GM20000 (cell line): ENCODE results near the gene WDR27.
A peak's percentile ranks its signal among the peaks of the same experiment; 100 is the strongest.

Source experiments
- DNase-seq: peaks from one replicate; pipeline ENCODE4 v3.0.0; 2012; ENCODE audit warnings: low spot score
- TF ChIP-seq, protein P1 (sequence below): IDR thresholded peaks from 2 replicates; pipeline ENCODE4 v1.5.1; 2012; ENCODE audit warnings: mild to moderate bottlenecking, control low read depth; ENCODE audit errors: extremely low read depth, missing control alignments

The WDR27 gene

DNA sequence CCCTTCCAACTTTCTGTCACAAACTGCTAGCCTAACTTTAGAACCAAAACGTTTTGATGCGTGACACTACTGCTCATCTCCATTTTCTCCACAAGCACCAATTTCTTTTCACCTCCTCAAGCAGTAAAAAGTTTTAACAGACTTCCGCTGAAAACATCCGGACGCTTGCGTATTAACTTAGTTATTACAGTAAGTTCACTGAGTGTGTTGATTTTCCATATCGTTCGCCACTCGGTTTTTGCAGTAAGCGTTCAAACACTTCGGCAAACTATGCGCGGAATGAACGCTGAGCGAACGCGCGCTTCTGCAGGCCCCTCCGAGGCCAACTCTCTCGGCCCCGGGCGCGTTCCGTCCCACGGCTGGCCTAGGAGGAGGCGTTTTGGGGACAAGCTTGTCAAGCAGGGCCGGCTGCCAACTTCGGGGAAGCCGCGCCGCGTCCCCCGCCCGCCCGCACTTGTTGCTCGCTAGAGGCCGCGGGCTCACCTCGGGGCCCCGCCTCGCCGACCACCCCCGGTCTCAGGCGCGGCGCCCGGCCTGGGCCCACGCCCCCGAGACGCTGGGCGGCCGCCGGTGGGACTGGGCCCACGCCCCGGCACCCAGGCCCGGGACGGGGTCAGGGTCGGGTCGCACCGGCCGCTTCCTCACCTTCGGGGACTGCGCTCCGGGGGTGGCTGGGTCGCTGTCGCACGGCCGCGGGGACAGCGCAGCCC, 21.5 kb upstream of the WDR27 start:
- peak; percentile 78 for DNase-seq
- TF ChIP-seq, protein P1, sequence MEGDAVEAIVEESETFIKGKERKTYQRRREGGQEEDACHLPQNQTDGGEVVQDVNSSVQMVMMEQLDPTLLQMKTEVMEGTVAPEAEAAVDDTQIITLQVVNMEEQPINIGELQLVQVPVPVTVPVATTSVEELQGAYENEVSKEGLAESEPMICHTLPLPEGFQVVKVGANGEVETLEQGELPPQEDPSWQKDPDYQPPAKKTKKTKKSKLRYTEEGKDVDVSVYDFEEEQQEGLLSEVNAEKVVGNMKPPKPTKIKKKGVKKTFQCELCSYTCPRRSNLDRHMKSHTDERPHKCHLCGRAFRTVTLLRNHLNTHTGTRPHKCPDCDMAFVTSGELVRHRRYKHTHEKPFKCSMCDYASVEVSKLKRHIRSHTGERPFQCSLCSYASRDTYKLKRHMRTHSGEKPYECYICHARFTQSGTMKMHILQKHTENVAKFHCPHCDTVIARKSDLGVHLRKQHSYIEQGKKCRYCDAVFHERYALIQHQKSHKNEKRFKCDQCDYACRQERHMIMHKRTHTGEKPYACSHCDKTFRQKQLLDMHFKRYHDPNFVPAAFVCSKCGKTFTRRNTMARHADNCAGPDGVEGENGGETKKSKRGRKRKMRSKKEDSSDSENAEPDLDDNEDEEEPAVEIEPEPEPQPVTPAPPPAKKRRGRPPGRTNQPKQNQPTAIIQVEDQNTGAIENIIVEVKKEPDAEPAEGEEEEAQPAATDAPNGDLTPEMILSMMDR, result no peak

- TF ChIP-seq, protein P1, result no peak
- peak; percentile 36 for DNase-seq
Observed at GRCh38 chr6:169722362-169723199, 20.8 kb upstream of the WDR27 start.

GRCh38 chr6:169720207-169720855, 18.5 kb upstream of the WDR27 start:
- no peak for DNase-seq
- TF ChIP-seq, protein P1, result no peak

- TF ChIP-seq, protein P1, result no peak
- DNase-seq, result no peak
Observed at GRCh38 chr6:169719117-169719516, 17.3 kb upstream of the WDR27 start.

GRCh38 chr6:169714595-169714994, 12.8 kb upstream of the WDR27 start:
- no peak for DNase-seq
- TF ChIP-seq, protein P1, result no peak

GRCh38 chr6:169714178-169714577, 12.3 kb upstream of the WDR27 start:
- TF ChIP-seq, protein P1, result no peak

GRCh38 chr6:169710009-169710408, 8.2 kb upstream of the WDR27 start:
- TF ChIP-seq, protein P1, result no peak
- no peak for DNase-seq

More at GRCh38 chr6:169714178-169714577, 12.3 kb upstream of the WDR27 start:
- DNase-seq, result no peak
